ENCODE data around the gene ROR1.
"Not testable (repeated sequence)": the region's sequence is repeated elsewhere in the genome, so short reads cannot be mapped to it uniquely, and the experiment has no call there.

The ROR1 gene

DNA sequence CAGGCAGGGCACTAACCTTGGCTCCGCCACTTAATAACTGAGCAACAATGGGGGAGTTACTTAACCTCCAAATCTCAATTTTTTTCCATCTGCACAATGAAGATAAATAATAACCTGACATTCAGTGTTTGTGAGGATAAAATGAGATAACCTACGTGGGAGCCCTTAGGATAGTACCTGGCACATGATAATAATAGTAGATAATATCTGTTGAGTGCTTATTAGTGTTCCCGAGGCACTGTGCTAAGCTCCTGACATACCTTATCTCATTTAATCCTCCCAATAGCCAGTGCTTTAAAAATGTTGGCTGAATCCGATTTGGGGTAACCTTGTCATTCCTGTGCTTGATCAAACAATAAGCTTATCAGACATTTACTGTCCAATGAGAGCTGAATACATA, 300.9 kb downstream of the ROR1 start:
- H3K4me3 ChIP-seq (ENCODE audit: low read depth, low read length) = no peak overlapping the region

DNA sequence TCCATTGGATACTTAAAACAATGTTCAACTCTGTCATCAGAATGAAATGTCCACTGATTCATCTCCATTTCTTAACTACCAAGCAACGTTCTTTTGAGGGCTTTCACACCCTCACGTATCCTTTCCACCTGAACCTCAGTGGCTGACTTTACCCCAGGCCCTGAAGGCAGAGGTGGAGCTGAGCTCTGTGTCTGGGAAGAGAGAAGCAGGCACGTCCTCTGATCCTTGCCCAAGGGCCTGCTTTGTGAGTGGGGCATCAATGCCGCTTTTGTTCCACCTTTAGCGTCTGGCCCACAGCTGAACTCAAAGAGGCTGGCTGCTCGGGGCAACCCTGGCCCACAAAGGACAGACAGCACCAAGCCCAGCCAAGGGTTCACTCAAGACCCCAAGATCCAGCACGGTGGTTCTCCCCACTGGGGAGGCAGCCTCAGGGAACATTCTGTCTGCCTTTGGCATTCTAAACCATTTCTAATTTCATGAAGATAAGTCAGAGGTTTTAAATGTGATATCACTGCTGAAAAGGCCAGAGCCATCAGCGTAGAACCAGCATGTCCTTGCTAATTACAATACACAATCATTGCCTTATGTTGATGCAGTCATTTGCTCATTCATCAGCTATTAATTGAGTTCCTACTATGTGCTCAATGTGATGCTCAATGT, 303.6 kb downstream of the ROR1 start:
- no peak overlapping the region for H3K4me3 ChIP-seq (ENCODE audit: low read depth, low read length)

DNA sequence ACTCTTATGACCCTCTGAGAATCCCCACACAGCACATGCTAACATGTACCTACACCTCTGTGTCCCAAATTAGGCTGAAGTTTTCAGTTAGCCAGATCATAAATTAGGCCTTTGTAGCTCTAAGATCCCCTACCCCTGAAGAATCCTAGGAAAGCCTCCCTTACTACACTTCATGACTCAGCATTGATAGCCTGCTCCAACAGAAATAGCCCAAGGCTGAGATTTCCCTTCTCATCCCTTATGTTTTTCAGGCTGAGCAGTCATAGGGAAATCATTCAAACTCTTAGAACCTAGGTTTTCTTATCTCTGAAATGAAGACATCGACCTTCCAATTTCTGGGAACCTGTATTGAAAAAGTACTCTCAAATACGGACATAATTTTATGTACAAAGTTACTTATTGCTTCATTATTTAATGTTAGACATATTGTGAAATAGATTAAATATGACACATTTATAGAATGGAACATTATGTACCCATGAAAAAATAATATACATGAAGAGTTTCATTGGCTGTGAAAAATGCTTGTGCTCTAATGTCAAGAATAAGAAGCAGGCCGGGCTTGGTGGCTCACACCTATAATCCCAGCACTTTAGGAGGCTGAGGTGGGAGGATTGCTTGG, 307.2 kb downstream of the ROR1 start:
- H3K4me3 ChIP-seq (ENCODE audit: low read depth, low read length) = no peak overlapping the region

DNA sequence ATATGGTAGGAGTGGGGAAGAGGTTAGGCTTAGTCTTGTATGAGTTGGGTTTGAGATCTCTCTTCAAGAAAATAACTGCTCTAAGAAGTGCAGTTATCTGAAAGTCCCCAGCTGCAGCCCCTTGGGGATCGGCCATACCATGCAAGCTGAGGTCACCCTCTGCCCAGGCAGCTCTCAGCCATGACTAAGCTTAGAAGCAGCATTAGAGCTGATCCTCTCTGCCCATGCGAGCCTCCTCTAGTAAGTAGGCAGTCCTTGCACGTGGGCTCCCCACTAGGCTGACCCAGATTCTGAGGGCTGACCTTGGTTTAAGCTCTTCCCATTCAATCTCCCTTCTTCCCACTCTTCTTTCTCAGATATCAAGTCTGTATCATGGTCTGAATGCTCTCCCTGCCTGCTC, 308.6 kb downstream of the ROR1 start:
- no peak overlapping the region for H3K4me3 ChIP-seq (ENCODE audit: low read depth, low read length)

DNA sequence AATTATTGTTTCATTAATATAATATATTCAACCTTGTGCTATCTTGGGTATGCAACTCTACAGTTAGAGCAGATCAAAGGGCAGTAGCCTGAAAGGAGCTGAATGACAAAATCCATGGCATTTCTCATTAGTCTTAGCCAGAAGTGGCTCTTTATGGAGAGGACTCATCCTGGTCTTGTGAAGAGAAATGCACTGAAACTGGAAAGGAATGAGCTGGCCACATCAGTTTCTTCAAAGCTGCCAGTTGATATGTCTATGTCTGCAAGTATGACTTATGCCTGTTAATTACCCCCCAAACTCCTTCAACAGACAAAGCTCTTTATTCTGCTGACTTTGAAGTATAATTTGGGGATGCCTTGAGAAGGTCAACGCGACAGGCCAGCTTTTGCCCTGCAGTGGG, 310.6 kb downstream of the ROR1 start:
- H3K4me3 ChIP-seq (ENCODE audit: low read depth, low read length) = no peak overlapping the region

DNA sequence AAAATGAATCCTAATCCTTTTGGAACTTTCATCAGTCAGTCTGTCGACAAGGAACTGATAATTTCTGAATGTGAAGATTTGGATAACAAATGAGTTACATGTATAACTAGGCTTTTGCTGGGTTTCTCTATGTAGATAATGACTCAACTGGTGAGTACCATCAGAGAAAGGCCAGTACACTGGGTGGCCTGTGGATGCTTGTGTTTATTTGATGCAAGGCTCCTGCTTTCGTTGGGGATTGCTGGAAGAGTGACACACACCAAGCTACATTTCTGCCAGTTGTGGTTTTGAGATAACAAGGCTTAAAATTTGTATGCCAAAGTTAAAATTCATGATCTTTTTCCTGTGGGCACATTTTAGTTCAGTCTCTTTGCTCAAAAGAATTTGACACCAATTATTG, 314.0 kb downstream of the ROR1 start:
- H3K4me3 ChIP-seq (ENCODE audit: low read depth, low read length) = no peak overlapping the region

DNA sequence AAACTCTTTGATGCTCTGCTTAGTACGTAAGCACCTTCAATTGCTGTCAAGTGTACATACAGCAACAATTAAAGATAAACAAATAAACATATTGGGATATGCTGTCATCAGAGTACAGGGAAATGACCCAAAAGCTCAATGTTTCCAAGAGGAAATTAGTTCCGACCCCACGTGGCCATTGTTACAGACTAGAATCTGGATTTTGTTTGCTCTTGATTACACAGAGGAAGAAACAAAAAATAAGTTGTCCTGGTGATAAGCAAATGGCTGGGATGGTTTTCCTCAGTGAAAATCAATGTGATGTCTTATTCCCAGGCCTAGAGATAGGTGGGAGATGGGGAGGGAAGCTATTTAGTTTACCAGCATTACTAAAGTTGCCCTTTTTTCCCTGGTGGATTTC, 316.6 kb downstream of the ROR1 start:
- H3K4me3 ChIP-seq (ENCODE audit: low read depth, low read length) = no peak overlapping the region

DNA sequence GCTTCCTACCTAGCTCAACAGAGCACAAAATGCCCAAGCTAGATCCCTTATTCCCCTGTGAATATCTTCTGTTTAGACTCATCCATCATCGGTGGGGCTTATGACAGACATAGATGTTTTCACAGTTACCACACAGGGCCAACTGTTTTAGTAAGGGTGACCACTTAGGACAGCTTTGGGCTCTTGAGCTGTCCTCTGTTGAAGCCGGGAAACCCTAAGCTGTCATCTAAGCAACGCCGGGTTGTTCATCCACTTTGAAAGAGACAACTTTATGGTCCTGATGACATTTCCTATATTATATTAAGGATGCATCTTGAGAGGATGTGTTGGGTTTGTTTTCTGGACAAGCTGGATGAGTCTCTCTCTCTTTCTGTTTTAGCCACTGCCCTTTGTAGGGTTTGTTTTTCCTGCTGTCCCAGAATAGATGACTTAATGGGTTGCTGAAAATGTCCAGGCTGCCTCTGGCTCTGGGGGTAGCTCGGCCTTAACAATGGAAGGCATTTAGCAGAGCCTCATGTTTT, 319.1 kb downstream of the ROR1 start:
- no peak overlapping the region for H3K4me3 ChIP-seq (ENCODE audit: low read depth, low read length)

DNA sequence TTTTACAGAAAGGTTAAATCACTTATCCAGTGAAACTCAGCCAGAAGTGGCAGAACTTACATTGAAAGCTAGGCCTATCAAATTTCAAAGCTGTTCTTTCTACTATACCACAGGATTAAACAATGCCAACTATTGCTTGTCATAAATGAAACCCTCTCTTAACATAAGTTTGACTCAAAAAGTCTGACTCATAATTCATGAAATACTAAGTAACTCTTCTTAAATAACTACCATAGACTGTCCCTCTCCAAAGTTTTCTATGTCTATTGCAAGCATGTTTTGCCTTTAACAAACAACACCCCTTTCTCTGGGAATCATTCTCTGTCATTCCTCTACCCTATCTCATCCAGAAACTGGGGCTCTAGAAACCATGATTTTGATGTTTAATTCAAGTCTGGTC, 320.1 kb downstream of the ROR1 start:
- H3K4me3 ChIP-seq (ENCODE audit: low read depth, low read length) = no peak overlapping the region

DNA sequence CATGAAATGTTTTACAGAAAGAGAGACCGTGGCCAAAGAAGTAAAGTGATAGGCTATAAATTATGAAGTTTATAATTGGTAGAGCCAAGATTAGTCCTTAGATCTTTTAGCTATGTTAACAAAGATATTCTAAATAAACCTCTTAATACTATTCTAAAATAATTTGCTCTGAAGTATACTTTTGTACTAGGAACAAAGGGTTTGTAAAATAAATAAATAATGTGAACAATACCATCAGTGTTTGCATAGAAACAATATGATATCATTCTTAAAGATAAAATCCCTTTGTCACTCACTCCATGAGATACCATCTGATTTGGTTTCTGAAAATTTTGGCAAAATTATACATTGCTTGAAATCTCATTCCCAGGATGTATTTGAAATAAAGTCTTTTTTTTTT, 322.0 kb downstream of the ROR1 start:
- H3K4me3 ChIP-seq (ENCODE audit: low read depth, low read length) = no peak overlapping the region

DNA sequence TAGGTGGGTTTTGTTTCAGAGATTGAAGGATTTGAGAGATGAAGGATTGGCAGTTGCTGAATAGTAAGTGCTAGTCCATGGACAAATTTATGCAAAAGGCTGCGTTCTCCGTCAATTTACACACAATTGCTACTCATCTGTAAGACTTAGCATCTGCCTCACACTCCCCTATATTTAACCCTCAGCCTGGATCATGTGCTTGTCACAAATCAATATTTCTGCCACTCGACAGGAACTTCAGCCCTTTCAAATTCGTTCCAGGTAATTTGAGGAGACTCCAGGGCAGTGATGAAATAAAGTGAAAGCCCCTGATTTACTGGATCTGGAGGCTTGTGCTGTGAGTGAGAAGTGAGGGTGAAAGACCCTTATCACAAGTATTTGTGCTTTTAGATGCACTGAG, 324.0 kb downstream of the ROR1 start:
- no peak overlapping the region for H3K4me3 ChIP-seq (ENCODE audit: low read depth, low read length)

DNA sequence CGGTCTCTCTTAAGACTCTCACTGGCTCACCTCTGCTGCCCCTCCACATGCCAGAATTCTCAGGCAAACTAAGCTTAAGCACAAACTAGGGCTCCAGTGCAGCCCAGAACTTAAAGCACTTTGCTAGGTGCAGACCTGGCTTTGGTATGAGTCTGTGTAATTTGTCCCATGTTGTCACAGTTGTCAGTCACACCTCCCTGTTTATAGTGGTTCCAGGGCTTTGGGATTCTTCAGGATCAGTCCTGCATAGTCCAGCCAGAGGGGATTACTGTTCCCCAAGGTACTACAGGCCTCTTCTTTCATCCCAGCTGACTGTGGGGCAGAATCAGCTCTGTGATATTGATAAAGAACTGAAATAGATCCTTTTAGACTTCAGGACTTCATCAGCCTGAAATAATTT, 324.6 kb downstream of the ROR1 start:
- H3K4me3 ChIP-seq (ENCODE audit: low read depth, low read length) = no peak overlapping the region

DNA sequence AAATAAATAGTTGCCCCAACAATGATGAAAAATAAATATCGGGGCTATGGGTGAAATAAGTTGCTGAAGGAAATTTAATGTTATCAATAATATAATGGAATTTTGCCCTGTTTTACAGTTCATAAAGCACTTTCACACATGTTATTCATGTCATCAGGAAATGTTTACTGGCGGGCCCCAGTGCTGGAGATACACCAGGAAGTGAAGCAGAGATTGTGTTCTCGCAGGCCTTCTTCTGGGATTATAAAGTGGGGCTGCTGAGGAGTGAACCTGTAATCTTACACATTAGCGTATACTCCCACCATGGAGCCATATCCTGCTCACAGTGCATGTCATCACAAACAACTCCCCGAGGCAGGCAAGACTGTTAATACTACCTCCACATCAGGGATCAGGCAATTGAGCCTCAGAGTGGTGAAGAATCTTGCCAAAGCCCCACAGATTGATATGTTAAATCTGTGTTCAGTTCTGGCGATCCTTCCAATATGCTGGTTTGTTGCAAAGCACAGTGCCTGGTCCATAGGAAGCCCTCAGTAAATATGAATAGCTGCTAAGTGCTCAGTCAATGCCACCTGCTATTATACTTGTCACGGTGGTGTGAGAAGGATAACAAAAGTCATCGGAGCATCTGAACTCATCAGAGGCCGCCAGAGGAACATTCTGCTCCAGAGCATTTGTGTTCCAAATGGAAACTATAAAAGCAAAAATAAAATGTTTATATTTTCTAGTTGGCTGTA, 325.2 kb downstream of the ROR1 start:
- no peak overlapping the region for H3K4me3 ChIP-seq (ENCODE audit: low read depth, low read length)

DNA sequence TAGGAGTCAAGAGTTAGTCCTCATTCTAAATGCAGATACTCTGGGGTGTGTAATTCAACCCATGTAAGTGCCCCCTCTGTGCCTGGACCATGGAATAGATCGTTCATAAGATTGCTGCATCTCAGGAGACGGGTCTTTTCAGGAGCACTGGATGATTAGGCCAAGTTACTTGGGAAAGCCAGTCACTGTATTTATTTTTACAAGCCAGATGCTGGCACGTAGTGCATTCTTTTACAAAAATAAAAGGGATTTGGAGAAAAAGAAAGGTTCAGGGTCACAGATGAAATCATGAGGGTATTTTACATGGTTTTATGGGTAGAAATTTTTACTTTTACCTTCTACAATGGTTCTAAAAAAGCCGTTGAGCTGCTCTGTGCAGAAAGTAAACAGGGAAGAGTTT, 327.0 kb downstream of the ROR1 start:
- H3K4me3 ChIP-seq (ENCODE audit: low read depth, low read length) = no peak overlapping the region

DNA sequence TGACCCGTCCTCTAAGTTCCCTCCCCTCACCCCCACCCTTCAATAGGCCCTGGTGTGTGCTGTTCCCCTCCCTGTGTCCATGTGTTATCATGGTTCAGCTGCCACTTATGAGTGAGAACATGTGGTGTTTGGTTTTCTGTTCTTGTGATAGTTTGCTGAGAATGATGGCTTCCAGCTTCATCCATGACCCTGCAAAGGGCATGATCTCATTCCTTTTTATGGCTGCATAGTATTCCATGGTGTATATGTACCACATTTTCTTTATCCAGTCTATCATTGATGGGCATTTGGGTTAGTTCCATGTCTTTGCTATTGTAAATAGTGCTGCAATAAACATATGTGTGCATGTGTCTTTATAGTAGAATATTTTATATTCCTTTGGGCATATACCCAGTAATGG, 330.8 kb downstream of the ROR1 start:
- not testable (repeated sequence) for H3K4me3 ChIP-seq (ENCODE audit: low read depth, low read length)

DNA sequence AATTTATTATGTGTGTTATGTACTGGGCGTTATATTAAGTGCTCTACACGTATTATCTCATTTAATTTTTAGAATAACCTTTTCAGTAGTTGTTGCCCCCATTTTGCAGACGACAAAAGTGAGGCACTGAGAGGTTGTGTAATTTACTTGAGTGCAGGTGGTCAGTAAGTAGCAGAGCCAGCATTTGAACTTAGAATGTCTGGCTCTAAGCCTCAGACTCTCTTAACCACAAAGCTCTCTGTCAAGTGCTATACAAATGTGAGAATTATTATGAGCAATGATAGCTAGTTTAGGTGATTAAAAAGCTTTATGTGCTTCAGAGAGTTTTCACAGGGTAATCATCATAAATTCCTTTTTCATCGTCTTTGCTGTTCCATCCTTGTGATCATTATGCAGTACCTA, 333.3 kb downstream of the ROR1 start:
- no peak overlapping the region for H3K4me3 ChIP-seq (ENCODE audit: low read depth, low read length)

DNA sequence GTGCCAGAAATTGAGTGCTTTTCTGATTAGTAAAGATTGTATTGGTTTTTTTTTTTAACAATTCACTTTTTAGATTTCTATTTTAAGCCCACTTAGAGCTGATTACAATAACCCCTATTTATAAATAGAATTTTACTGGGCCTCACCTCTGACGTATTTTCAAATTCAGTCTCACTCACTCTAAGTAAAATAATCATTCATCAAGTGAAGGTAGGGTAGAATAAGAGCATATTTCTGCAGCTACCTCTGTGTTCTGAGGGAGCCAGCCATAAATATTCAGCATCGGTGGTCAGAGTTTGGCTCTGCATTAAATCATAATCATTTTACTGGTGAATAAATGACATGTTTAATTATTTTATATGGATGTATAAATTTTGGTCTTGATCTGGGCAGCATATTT, 333.8 kb downstream of the ROR1 start:
- H3K4me3 ChIP-seq (ENCODE audit: low read depth, low read length) = no peak overlapping the region

DNA sequence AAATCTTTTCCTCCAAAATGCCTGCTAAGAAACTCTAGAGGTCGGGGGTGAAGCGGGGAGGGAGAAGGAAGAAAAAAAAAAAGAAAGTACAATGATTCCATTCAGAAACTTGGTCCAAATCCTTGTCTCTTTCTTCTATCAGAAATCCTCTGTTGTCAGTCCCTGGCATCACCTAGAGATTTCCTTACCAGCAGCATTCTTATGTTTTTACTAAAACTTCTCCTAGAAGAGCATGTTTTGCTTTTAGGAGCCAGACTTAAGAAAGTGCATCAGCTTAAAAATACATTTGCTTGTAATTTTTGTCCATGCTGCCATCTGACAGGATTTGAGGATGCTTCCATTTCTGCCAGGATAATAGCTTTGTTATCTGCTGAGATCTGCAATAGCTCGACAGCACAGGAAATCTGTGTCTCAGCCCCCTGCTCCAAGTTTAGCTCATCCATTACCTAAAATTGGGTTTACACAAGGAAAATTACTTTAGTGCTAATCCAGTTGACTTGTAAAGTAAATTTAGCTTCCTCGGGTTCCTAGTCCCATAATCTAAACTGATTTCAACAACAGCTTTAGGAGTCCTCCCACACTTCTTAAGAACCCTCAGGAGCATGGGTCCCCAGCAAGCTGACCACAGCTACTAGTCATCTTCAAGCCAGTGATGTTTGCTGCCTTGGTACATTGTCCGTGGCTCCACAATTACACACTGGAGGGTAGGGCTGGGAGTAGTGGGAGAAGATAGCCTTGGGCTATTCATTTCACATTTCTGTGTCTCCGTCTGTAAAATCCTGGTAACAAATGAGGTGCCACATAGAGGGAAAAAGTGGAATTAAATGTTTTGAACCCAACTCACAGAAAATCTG, 337.3 kb downstream of the ROR1 start:
- H3K4me3 ChIP-seq (ENCODE audit: low read depth, low read length) = no peak overlapping the region

DNA sequence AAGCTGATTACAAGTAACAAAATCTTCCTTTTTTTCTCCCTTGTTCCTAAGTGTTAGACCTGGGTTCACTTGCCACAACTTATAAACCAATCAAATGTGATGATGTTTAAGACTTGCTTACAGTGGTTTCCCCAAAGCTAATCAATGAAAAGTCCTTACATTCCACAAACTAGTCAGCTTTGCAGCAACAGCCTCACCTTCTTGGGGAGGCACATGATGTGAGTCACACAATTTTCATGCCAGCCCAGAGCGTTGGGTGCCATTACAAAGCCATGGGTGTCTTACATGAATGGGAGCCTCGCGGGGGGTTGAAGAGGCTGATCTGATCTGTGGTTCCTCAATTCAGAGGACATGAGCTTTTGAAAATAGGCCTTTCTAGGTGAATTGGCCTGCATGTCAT, 338.0 kb downstream of the ROR1 start:
- H3K4me3 ChIP-seq (ENCODE audit: low read depth, low read length) = no peak overlapping the region

DNA sequence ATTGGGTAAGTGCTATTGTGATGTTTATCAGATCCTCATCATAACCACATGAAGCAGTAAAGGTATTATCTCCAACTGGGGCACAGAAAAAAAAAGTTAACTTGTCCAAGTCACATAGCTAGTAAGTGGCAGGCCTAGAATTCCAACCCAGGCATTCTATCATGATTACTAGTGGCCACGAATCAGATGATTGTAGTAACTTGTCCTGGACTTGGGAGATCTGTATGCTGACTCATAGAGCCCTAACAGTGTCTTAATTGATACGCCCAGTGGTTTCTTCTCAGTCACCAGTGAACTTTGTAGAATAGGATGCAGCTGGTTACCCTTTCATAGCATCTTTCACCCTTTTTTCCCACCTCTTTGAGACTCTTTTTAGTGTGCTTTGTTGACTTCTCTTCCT, 338.5 kb downstream of the ROR1 start:
- H3K4me3 ChIP-seq (ENCODE audit: low read depth, low read length) = no peak overlapping the region

DNA sequence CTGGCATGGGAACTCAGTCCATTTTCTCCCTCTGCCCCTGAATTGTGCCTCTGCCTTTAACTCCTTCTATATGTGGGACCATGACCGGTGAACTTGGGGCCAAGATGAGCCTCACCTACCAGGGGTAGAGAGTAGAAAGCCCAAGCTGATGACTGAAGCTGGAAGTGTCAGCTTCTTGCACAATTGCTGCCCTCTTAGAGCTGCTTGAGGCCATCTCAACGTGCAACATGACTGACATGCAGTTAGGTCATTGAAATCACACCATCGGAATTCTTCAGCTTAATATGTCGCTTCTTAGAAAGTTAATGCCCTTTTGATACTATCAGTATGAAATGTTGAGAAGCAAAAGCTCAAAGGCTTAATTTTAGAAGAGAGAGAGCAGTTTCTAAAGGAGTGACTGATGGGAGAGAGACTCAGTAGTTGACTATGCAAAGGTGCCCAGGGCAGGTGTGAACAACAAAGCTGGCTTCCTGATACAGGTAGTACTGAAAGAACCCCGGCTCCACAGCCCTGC, 340.3 kb downstream of the ROR1 start:
- H3K4me3 ChIP-seq (ENCODE audit: low read depth, low read length) = no peak overlapping the region
